Retina (tissue), 1 donor: ENCODE results near the gene TSPAN17.

Source experiments
- DNase-seq: peaks from one replicate; pipeline ENCODE4 v3.0.0-alpha.2; 2016

TSPAN17 gene

GRCh38 chr5:176624142-176624541, 23.1 kb upstream of the TSPAN17 start:
- DNase-seq: no peak

- DNase-seq: no peak
Observed at GRCh38 chr5:176624938-176625337, 22.3 kb upstream of the TSPAN17 start.

GRCh38 chr5:176625512-176625911, 21.8 kb upstream of the TSPAN17 start:
- DNase-seq: no peak

- no peak for DNase-seq
Observed at GRCh38 chr5:176625966-176626875, 21.1 kb upstream of the TSPAN17 start.

GRCh38 chr5:176626876-176627236, 20.4 kb upstream of the TSPAN17 start:
- no peak for DNase-seq

- no peak for DNase-seq
Observed at GRCh38 chr5:176627582-176627981, 19.7 kb upstream of the TSPAN17 start.

GRCh38 chr5:176628406-176629228, 18.7 kb upstream of the TSPAN17 start:
- no peak for DNase-seq

GRCh38 chr5:176629317-176629852, 17.9 kb upstream of the TSPAN17 start:
- no peak for DNase-seq

GRCh38 chr5:176629853-176630680, 17.2 kb upstream of the TSPAN17 start, which contains the start of the genes EIF4E1B and SNCB:
Gene EIF4E1B, plus strand, starts transcription at chr5:176630675. Its CDS starts 12,113 bp downstream, at chr5:176642788.
Gene SNCB, minus strand, starts transcription at chr5:176630534. Its CDS starts 880 bp downstream, at chr5:176629654.
- peak; percentile 81 for DNase-seq

- DNase-seq: no peak
Observed at GRCh38 chr5:176630681-176631222, 16.5 kb upstream of the TSPAN17 start.

GRCh38 chr5:176631383-176632200, 15.7 kb upstream of the TSPAN17 start:
- no peak for DNase-seq

- no peak for DNase-seq
Observed at GRCh38 chr5:176632745-176633144, 14.5 kb upstream of the TSPAN17 start.

- DNase-seq: no peak
Observed at GRCh38 chr5:176633598-176633997, 13.7 kb upstream of the TSPAN17 start.

- DNase-seq: no peak
Observed at GRCh38 chr5:176636426-176636825, 10.9 kb upstream of the TSPAN17 start.

- no peak for DNase-seq
Observed at GRCh38 chr5:176637556-176637955, 9.7 kb upstream of the TSPAN17 start.

- DNase-seq: no peak
Observed at GRCh38 chr5:176638437-176638836, 8.8 kb upstream of the TSPAN17 start.

- no peak for DNase-seq
Observed at GRCh38 chr5:176639208-176639607, 8.1 kb upstream of the TSPAN17 start.

- no peak for DNase-seq
Observed at GRCh38 chr5:176639981-176640380, 7.3 kb upstream of the TSPAN17 start.

- no peak for DNase-seq
Observed at GRCh38 chr5:176640616-176641015, 6.7 kb upstream of the TSPAN17 start.

- no peak for DNase-seq
Observed at GRCh38 chr5:176642675-176643490, 4.4 kb upstream of the TSPAN17 start.
